SK-N-SH treated with all-trans-retinoic acid at 6 μM for 48 hours (cell line): ENCODE results near the gene KCNIP4.

Experiments used
- ATAC-seq: fragments of 200-7000 bp; cut with Tn5 transposase; 3 replicates; pipeline ENCODE4 v1.9.1; 2020; ENCODE audit warnings: mild to moderate bottlenecking, moderate library complexity
- ARNTL ChIP-seq: fragments of 450-650 bp; formaldehyde crosslinking; IDR thresholded peaks from 2 replicates; pipeline ENCODE4 v1.5.0; 2020; ENCODE audit warnings: low read depth, mild to moderate bottlenecking, moderate library complexity, borderline replicate concordance
- BACH2 ChIP-seq: fragments of 250-450 bp; sonication (Bioruptor Pico); IDR thresholded peaks from 2 replicates; pipeline ENCODE4 v1.9.0; 2021; ENCODE audit warnings: mild to moderate bottlenecking, borderline replicate concordance
- ESRRG ChIP-seq: fragments of 250-450 bp; sonication (Bioruptor Pico); IDR thresholded peaks from 2 replicates; pipeline ENCODE4 v1.6.1; 2021; ENCODE audit warnings: mild to moderate bottlenecking
- GLIS3 ChIP-seq: fragments of 250-450 bp; sonication (Bioruptor Pico); IDR thresholded peaks from 2 replicates; pipeline ENCODE4 v1.5.0; 2020; ENCODE audit warnings: mild to moderate bottlenecking, moderate library complexity
- ISL1 ChIP-seq: fragments of 250-450 bp; sonication (Bioruptor Pico); IDR thresholded peaks from 2 replicates; pipeline ENCODE4 v2.1.2; 2022; ENCODE audit warnings: mild to moderate bottlenecking, moderate library complexity
- OSR1 ChIP-seq: fragments of 250-450 bp; sonication (Bioruptor Pico); IDR thresholded peaks from 2 replicates; pipeline ENCODE4 v1.8.0; 2022; ENCODE audit warnings: moderate library complexity, mild to moderate bottlenecking, inconsistent platforms
- PPARA ChIP-seq: fragments of 250-450 bp; sonication (Bioruptor Pico); IDR thresholded peaks from 2 replicates; pipeline ENCODE4 v1.5.0; 2020; ENCODE audit warnings: mild to moderate bottlenecking, borderline replicate concordance
- RARB ChIP-seq: fragments of 250-450 bp; sonication (Bioruptor Pico); IDR thresholded peaks from 2 replicates; pipeline ENCODE4 v1.8.0; 2021; ENCODE audit warnings: mild to moderate bottlenecking, moderate library complexity
- SNAI2 ChIP-seq: fragments of 250-450 bp; sonication (Bioruptor Pico); IDR thresholded peaks from 2 replicates; pipeline ENCODE4 v1.5.0; 2020; ENCODE audit warnings: mild to moderate bottlenecking, moderate library complexity
- TOX ChIP-seq: fragments of 250-450 bp; sonication (Bioruptor Pico); IDR thresholded peaks from 2 replicates; pipeline ENCODE4 v1.8.0; 2021; ENCODE audit warnings: mild to moderate bottlenecking, moderate library complexity, borderline replicate concordance
- ZC3H10 ChIP-seq: fragments of 250-450 bp; sonication (Bioruptor Pico); IDR thresholded peaks from 2 replicates; pipeline ENCODE4 v1.5.1; 2021; ENCODE audit warnings: mild to moderate bottlenecking, moderate library complexity
- ZFP30 ChIP-seq: fragments of 450-650 bp; formaldehyde crosslinking; IDR thresholded peaks from 2 replicates; pipeline ENCODE4 v1.5.0; 2022; ENCODE audit warnings: mild to moderate bottlenecking, moderate library complexity
- ZNF565 ChIP-seq: fragments of 450-650 bp; formaldehyde crosslinking; conservative IDR thresholded peaks from 2 replicates; pipeline ENCODE4 v1.5.0; 2020; ENCODE audit warnings: low read depth, mild to moderate bottlenecking, moderate library complexity
- ZNF70 ChIP-seq: fragments of 450-650 bp; formaldehyde crosslinking; IDR thresholded peaks from 2 replicates; pipeline ENCODE4 v1.5.0; 2020; ENCODE audit warnings: mild to moderate bottlenecking, moderate library complexity
- TF ChIP-seq, protein P1 (sequence below): fragments of 250-450 bp; sonication (Bioruptor Pico); IDR thresholded peaks from 2 replicates; pipeline ENCODE4 v1.5.1; 2021; ENCODE audit warnings: mild to moderate bottlenecking, moderate library complexity
- TF ChIP-seq, protein P2 (sequence below): fragments of 250-450 bp; sonication (Bioruptor Pico); IDR thresholded peaks from 2 replicates; pipeline ENCODE4 v1.8.0; 2021; ENCODE audit warnings: low read depth, mild to moderate bottlenecking, moderate library complexity, borderline replicate concordance
- TF ChIP-seq, protein P3 (sequence below): fragments of 250-450 bp; sonication (Bioruptor Pico); IDR thresholded peaks from 2 replicates; pipeline ENCODE4 v1.5.1; 2020; ENCODE audit warnings: low read depth, mild to moderate bottlenecking, moderate library complexity
- TF ChIP-seq, protein P4 (sequence below): fragments of 250-450 bp; sonication (Bioruptor Pico); IDR thresholded peaks from 2 replicates; pipeline ENCODE4 v1.5.0; 2020; ENCODE audit warnings: mild to moderate bottlenecking, moderate library complexity
- TF ChIP-seq, protein P5 (sequence below): fragments of 250-450 bp; sonication (Bioruptor Pico); IDR thresholded peaks from 2 replicates; pipeline ENCODE4 v1.8.0; 2020; ENCODE audit warnings: mild to moderate bottlenecking, moderate library complexity, borderline replicate concordance

Gene KCNIP4

DNA sequence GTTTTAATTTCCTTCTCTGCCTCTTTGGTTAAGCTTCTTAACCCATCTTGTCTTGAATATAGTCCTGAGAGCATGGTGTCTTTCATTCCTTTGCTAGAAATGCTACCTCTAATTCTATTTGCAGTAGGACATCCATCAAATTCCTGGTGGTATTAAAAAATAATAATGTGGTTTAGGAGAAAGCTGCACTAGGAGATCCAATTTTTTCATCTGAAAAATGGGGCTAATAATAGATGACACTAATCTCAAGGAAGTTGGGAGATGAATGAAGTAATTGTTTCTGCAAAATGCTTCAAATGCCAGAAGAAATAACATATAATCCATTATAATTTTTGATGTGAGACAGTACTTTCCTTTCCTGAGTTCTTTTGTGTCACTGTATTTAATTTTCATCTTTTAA lies 1053.4 kb downstream of the KCNIP4 start:
- no peak for ATAC-seq

DNA sequence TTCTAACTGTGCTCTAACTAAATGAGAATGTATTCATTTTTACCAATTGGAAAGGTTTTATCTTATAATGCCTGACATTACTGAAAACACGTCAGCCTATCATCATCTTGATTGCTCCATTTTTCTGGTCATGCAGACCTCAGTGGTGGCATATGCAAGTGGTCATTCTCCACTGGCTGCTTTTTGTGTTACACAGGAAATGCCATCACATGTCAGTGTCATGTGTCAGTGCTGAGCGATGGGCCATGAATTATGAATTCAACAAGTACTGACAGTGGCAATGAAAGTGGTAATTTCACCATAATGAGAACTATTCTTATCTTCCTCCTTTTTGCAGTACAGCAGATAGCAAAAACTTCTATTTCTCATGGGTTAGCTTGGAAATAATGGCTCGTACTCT lies 1057.8 kb downstream of the KCNIP4 start:
- no peak for ATAC-seq
- TF ChIP-seq ARNTL = no peak
- no peak for TF ChIP-seq GLIS3
- TF ChIP-seq ZFP30 (CRISPR knock-in tag) = no peak
- TF ChIP-seq, protein P1, sequence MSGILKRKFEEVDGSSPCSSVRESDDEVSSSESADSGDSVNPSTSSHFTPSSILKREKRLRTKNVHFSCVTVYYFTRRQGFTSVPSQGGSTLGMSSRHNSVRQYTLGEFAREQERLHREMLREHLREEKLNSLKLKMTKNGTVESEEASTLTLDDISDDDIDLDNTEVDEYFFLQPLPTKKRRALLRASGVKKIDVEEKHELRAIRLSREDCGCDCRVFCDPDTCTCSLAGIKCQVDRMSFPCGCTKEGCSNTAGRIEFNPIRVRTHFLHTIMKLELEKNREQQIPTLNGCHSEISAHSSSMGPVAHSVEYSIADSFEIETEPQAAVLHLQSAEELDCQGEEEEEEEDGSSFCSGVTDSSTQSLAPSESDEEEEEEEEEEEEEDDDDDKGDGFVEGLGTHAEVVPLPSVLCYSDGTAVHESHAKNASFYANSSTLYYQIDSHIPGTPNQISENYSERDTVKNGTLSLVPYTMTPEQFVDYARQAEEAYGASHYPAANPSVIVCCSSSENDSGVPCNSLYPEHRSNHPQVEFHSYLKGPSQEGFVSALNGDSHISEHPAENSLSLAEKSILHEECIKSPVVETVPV (CRISPR knock-in tag) = no peak
- TF ChIP-seq ZC3H10 = no peak
- TF ChIP-seq, protein P2, sequence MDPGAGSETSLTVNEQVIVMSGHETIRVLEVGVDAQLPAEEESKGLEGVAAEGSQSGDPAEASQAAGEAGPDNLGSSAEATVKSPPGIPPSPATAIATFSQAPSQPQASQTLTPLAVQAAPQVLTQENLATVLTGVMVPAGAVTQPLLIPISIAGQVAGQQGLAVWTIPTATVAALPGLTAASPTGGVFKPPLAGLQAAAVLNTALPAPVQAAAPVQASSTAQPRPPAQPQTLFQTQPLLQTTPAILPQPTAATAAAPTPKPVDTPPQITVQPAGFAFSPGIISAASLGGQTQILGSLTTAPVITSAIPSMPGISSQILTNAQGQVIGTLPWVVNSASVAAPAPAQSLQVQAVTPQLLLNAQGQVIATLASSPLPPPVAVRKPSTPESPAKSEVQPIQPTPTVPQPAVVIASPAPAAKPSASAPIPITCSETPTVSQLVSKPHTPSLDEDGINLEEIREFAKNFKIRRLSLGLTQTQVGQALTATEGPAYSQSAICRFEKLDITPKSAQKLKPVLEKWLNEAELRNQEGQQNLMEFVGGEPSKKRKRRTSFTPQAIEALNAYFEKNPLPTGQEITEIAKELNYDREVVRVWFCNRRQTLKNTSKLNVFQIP (CRISPR knock-in tag) = no peak
- TF ChIP-seq, protein P3, sequence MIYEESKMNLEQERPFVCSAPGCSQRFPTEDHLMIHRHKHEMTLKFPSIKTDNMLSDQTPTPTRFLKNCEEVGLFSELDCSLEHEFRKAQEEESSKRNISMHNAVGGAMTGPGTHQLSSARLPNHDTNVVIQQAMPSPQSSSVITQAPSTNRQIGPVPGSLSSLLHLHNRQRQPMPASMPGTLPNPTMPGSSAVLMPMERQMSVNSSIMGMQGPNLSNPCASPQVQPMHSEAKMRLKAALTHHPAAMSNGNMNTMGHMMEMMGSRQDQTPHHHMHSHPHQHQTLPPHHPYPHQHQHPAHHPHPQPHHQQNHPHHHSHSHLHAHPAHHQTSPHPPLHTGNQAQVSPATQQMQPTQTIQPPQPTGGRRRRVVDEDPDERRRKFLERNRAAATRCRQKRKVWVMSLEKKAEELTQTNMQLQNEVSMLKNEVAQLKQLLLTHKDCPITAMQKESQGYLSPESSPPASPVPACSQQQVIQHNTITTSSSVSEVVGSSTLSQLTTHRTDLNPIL (CRISPR knock-in tag) = no peak
- TF ChIP-seq ZNF70 (CRISPR knock-in tag) = no peak
- TF ChIP-seq OSR1 (CRISPR knock-in tag) = no peak
- no peak for TF ChIP-seq ESRRG (CRISPR knock-in tag)
- TF ChIP-seq RARB (CRISPR knock-in tag) = no peak
- TF ChIP-seq, protein P4, sequence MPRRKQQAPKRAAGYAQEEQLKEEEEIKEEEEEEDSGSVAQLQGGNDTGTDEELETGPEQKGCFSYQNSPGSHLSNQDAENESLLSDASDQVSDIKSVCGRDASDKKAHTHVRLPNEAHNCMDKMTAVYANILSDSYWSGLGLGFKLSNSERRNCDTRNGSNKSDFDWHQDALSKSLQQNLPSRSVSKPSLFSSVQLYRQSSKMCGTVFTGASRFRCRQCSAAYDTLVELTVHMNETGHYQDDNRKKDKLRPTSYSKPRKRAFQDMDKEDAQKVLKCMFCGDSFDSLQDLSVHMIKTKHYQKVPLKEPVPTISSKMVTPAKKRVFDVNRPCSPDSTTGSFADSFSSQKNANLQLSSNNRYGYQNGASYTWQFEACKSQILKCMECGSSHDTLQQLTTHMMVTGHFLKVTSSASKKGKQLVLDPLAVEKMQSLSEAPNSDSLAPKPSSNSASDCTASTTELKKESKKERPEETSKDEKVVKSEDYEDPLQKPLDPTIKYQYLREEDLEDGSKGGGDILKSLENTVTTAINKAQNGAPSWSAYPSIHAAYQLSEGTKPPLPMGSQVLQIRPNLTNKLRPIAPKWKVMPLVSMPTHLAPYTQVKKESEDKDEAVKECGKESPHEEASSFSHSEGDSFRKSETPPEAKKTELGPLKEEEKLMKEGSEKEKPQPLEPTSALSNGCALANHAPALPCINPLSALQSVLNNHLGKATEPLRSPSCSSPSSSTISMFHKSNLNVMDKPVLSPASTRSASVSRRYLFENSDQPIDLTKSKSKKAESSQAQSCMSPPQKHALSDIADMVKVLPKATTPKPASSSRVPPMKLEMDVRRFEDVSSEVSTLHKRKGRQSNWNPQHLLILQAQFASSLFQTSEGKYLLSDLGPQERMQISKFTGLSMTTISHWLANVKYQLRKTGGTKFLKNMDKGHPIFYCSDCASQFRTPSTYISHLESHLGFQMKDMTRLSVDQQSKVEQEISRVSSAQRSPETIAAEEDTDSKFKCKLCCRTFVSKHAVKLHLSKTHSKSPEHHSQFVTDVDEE (CRISPR knock-in tag) = no peak
- TF ChIP-seq, protein P5, sequence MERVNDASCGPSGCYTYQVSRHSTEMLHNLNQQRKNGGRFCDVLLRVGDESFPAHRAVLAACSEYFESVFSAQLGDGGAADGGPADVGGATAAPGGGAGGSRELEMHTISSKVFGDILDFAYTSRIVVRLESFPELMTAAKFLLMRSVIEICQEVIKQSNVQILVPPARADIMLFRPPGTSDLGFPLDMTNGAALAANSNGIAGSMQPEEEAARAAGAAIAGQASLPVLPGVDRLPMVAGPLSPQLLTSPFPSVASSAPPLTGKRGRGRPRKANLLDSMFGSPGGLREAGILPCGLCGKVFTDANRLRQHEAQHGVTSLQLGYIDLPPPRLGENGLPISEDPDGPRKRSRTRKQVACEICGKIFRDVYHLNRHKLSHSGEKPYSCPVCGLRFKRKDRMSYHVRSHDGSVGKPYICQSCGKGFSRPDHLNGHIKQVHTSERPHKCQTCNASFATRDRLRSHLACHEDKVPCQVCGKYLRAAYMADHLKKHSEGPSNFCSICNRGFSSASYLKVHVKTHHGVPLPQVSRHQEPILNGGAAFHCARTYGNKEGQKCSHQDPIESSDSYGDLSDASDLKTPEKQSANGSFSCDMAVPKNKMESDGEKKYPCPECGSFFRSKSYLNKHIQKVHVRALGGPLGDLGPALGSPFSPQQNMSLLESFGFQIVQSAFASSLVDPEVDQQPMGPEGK = no peak
- no peak for TF ChIP-seq BACH2
- TF ChIP-seq ISL1 = no peak

More for the DNA sequence above, 1053.4 kb downstream of the KCNIP4 start:
- TF ChIP-seq RARB (CRISPR knock-in tag) (no peak), PPARA (CRISPR knock-in tag) (no peak), TOX (no peak), ESRRG (CRISPR knock-in tag) (no peak), GLIS3 (no peak), SNAI2 (CRISPR knock-in tag) (no peak), ZFP30 (CRISPR knock-in tag) (no peak), ISL1 (peak; percentile 66)

DNA sequence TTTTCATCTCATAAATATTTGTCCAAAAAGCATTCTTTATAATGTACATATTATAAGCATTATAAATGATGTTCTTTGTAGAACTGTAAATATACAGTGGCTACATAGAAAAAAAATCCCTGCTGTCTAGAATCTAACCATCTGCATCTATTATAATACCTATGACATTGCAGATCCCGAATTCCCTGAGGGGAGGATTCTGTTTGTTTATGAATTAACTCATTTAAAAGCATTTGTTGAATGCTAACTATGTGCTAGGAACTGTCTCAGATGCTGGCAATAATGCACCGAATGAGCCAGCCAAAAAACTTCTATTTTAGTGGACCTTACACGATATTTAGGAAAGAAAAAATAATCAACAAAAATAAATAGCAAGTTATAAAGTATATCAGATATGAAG lies 1058.7 kb downstream of the KCNIP4 start:
- no peak for ATAC-seq
- TF ChIP-seq ZNF565 (CRISPR knock-in tag) = no peak
- TF ChIP-seq RARB (CRISPR knock-in tag) = no peak
- TF ChIP-seq BACH2 = no peak
- TF ChIP-seq, protein P5 = no peak
- TF ChIP-seq ZNF70 (CRISPR knock-in tag) = no peak
- no peak for TF ChIP-seq SNAI2 (CRISPR knock-in tag)
